ENCODE measurements around the gene WRAP73.

The WRAP73 gene

GRCh38 chr1:3614755-3615742, 34.9 kb downstream of the WRAP73 start:
- DNase-seq (ENCODE audit: low read depth in 2 of 2), result no peak

DNA sequence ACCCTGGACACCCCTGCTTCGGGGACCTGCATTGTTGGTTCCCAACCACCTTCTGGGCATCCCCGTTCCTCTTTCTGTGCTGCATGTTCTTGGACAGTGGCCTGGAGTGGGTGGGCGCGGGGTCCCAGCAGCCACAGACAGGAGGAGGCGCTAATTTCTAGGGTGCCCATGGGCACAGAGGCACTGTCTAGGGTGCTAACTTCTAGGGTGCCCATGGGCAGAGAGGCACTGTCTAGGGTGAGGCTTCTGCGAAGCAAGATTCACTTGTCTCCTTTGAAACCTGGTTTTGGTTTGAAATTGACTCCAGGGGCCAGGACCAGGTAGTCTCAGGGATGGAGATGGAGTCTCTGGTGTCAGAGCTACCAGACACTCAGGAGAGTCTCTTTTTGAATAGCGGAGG, 37.8 kb downstream of the WRAP73 start:
- no peak for DNase-seq (ENCODE audit: low read depth in 2 of 2)

DNA sequence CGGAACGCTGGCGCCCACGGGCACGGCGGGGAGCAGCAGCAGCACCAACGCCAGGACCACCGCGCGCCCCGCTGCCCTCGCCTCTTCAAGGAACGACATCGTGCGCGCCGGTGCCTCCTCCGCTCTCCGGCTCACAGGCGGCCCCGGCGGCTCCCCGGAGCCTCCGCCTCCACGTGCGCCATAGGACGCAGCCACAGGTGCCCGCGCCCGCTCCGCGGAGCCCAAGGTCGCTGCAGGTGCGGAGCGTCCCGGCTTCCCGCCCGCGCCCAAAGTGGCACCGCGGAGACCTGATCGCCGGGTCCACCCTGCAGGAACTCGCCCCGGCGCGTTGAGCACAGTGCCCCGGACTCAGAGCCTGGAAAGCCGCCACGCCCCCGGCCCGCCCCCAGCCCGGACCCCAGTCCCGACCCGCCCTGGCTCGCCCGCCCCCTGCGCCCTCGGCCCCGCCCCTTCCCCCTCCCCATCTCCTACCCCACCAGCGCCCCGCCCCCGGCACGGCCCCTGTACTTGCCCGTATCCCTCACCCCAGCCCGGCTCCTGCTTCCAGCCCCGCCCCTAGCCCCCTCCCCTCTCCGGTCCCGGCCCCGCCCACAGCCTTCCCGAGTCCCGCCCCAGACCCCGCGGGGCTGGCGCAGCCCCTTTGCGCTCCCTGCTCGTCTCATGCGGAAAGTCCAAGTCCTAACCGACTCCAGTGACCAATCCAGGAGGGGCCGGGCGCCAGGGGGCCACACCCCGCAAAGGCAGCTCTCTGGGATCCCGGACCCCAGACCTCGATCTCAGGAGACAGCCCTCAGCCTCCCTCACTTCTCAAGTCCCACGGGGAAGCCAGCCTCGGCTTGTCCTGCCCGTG, 38.5 kb downstream of the WRAP73 start, which contains the start of gene MEGF6:
Gene MEGF6 (minus strand): TSS at position 339 of the 850 bp plus-strand sequence. CDS start 240 bp downstream, at position 99.
- DNase-seq (ENCODE audit: low read depth in 2 of 2), result peak; percentile 31 to 63

- DNase-seq (ENCODE audit: low read depth in 2 of 2), result no peak
Measured at GRCh38 chr1:3610527-3611169, 39.3 kb downstream of the WRAP73 start.

DNA sequence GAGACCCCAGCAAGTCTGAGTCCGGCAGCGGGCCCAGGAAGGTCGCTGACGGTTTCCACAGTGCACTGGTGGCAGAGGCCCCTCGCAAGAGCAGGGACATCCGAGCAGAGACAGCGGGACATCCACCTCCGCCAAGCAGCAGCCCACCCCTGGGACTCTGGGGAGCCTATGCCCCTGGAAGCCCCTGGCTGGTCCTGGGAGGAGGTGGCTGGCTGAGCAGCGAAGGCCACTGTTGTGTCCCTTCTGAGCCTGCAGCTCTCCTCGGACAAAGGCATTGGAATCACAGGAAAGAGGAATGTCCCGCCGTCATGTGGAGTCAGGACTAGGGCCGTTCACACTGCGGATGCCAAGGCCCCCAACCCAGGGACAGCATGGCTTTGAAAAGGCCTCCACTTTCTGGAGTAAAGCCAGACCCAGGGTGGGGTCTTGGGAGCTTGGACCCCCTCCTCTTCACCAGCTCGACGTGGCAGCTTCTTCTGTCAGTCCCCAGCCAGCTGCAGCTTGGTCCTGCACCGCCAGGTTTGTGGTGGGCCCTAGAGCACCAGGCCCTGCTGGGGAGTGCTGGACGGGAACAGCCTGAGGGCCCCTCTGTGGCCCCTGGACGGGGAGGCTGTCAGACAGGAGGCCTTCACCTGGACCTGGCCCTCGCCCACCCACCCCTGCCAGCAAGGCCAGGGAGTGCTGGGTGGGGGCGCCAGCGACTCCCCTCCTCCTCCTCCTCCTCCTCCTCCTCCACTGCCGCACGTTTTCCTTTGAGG, 40.0 kb downstream of the WRAP73 start:
- DNase-seq (ENCODE audit: low read depth in 2 of 2), result no peak

DNA sequence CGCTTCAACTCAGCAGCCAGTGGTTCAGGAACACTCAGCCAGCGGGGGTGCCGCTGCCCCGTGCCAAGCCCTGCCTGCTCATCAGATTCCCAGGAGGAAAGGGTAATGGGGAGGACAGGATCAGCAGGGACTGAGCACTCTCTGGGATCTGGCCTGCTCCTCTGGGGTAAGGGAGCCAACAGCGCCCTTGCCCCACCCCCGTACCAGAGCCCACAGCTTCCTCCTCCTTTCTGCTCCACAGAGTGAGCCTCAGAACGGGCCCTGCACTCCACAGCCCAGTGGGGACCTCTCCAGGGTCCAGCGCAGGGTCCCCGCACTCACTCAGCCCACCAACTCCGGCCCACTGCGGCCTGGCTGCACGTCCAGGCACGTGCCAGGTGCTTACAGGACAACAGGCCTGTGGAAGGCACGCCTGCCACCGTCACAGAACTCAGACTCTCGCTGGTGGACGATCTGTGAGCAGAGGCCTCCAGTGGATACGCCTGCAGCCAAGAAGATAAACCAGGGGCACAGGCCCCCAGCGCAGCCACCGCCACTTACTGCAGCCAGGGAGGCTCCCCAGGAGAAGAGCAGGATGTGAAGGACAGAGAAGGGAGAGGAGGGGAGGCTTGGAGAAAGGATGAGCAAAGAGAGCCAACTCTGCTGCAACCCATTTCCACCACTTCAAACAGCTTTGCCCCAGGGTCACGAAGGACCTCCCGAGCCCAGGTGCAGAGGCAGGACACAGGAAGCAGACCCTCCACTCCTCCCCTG, 40.7 kb downstream of the WRAP73 start:
- DNase-seq (ENCODE audit: low read depth in 2 of 2), result no peak

- DNase-seq (ENCODE audit: low read depth in 2 of 2), result no peak
Measured at GRCh38 chr1:3608154-3608553, 41.7 kb downstream of the WRAP73 start.

GRCh38 chr1:3607703-3608065, 42.2 kb downstream of the WRAP73 start:
- DNase-seq (ENCODE audit: low read depth in 2 of 2), result no peak

DNA sequence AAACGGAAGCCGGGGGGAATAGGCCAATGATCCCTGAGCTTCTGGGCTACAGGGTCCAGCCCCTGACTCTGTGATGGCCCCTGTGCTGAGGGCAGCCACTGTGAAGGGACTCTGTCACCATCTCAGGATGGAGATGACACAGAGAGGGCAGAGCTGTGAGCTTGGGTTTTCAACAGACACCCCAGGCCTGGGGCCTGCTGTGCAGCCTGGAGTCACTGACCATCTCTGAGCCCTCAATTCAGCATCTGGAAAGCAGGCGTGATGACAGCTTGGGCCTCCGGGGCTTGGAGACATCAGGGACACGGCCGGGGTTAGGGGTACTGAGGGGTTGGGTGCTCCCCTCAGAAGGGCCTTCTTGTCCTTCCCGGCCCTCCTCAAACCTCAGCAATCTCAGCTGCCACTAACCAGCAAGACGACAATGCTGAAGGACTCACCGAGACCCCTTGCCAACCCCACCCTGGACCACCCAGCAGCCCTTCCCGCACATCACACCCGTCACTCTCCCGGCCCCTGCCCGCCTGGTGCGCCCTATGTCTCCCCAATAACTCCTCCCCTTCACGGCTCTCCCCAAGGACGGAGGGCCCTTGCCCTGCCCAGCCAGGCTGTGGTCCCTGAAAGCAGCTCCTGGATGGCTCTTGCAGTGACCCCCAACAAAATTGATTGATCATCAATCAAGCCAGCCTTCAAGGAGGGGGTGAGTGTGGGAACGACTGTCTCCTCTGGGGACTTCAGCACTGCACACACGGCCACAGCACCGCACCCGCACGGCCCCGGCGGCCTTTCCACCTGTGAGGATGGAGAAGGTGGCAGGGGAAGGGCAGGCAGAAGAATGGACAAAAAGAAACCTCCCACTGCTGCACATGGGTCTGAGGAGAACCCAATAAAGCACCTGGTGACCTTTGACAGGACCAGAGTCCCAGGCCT, 42.9 kb downstream of the WRAP73 start:
- no peak for DNase-seq (ENCODE audit: low read depth in 2 of 2)

GRCh38 chr1:3604997-3605823, 44.7 kb downstream of the WRAP73 start:
- no peak for DNase-seq (ENCODE audit: low read depth in 2 of 2)

DNA sequence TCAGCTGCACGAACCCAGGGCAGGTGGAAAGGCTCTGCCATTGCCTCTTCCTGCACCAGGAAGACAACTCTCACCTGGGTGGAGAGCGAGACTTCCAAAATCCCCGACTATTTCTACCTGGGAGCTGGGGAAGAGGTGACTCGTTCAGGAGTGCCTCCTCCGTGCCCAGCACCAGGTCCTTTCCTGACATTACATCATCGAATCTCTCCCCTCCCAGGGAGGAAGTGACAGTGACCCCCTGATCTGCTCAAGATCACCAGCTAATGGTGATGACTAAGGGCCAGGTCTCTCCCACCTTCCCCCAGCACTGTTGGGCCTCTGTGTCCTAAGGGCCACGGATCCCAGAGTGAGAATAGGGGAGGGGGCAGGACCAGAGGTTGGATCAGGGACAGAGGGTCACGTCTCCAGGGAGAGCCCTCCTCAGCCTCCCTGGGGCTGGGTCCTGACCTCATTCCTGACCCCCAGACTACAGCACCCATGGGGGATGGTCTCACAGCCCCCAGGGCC, 45.4 kb downstream of the WRAP73 start:
- no peak for DNase-seq (ENCODE audit: low read depth in 2 of 2)

GRCh38 chr1:3603571-3604467, 46.1 kb downstream of the WRAP73 start:
- DNase-seq (ENCODE audit: low read depth in 2 of 2), result no peak

- no peak for DNase-seq (ENCODE audit: low read depth in 2 of 2)
Measured at GRCh38 chr1:3603156-3603555, 46.7 kb downstream of the WRAP73 start.

DNA sequence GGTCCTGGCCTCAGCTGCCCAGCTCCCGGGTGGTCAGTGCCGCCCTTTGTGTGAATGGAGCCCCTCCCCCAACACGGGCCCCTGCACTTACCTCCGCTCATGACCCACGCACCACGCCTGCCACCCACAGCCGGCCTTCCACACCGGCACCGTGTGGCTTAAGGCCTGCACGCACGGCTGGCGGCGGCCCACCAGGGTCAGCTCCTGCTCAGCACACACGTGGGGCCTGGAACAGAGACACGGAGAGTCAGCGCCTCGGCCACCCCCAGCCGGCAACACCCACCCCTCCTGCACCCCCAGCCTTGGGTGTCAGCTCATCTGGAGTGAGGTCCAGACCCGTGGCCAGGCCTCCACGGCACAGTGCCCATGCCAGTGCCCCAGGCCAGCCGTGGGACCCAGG, 47.5 kb downstream of the WRAP73 start:
- DNase-seq (ENCODE audit: low read depth in 2 of 2), result no peak

DNA sequence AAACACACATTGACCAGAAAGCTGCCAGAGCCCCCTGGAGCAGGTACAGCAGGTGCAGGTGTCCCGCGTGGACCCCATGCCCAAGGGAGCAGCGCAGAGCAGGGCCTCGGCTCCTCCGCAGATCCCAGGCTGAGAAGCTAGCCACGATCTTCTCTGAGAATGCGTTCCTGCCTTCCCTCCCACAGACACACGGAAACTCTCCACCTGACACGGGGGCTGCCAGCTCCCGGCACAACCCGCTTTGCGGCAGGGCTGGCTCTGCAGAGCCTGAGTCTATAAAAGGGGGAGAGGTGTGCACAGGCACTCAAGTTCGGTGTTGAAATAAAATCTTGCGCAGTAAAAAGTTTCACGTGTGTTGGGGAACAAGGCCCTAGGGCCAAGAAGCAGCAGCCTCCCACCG, 48.2 kb downstream of the WRAP73 start:
- DNase-seq (ENCODE audit: low read depth in 2 of 2), result no peak

- no peak for DNase-seq (ENCODE audit: low read depth in 2 of 2)
Measured at GRCh38 chr1:3600354-3600753, 49.5 kb downstream of the WRAP73 start.

DNA sequence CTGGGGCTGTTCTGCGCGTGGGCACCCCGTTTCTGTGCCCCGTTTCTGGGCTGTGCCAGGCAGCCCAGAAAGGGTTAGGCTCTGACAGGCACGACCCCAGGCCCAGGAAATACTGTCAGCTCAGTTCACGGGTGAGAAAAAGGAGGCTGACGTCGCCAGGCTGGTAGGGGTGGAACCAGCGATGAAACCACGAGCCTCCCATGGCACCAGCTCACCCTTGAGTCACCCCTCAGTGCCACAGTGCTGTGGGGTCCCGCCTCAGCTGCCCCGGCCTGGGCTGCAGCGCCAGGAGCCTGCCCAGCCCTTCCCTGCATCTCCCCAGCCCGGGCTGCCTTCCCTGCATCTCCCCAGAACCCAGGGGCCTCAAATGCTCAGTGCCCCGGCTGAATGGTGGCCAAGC, 50.1 kb downstream of the WRAP73 start:
- DNase-seq (ENCODE audit: low read depth in 2 of 2), result no peak

Measured in stimulated activated CD4-positive, alpha-beta T cell treated with anti-CD3 and anti-CD28 coated beads, Interleukin-12 subunit alpha, Interleukin-12 subunit beta, amount 100 ng/mL, for 24 hours (primary cell).